Stimulated activated CD8-positive, alpha-beta memory T cell treated with anti-CD3 and anti-CD28 coated beads, Interleukin-4, amount 100 ng/mL, for 4 hours (primary cell): Measurements from ENCODE around the gene NAA38.
"Not testable (repeated sequence)": the region's sequence is repeated elsewhere in the genome, so short reads cannot be mapped to it uniquely, and the experiment has no call there.

ENCODE experiments used
- DNase-seq, 2 donors: peaks; one replicate each; pipeline ENCODE4 v3.0.0-alpha.2; 2020; ENCODE audit warnings: low read depth in 2 of 2, low spot score in 1 of 2

Gene NAA38

GRCh38 chr17:7882068-7882467 is 24.7 kb upstream of the NAA38 start:
- no peak for DNase-seq

- DNase-seq: no peak
Observed at GRCh38 chr17:7881276-7882054, 24.1 kb upstream of the NAA38 start.

- DNase-seq: no peak
Observed at GRCh38 chr17:7880076-7880868, 22.9 kb upstream of the NAA38 start.

- no peak for DNase-seq
Observed at GRCh38 chr17:7878234-7878633, 20.9 kb upstream of the NAA38 start.

- DNase-seq: no peak
Observed at GRCh38 chr17:7875804-7876370, 18.5 kb upstream of the NAA38 start.

- DNase-seq: no peak
Observed at GRCh38 chr17:7873051-7873450, 15.7 kb upstream of the NAA38 start.

GRCh38 chr17:7867881-7868329 is 10.5 kb upstream of the NAA38 start:
- no peak for DNase-seq

GRCh38 chr17:7864995-7865650 is 7.8 kb upstream of the NAA38 start:
- DNase-seq: no peak

- DNase-seq: not testable (repeated sequence)
Observed at GRCh38 chr17:7864384-7864783, 7.0 kb upstream of the NAA38 start.

- no peak for DNase-seq
Observed at GRCh38 chr17:7862692-7863437, 5.5 kb upstream of the NAA38 start.

GRCh38 chr17:7859028-7859427 is 1.7 kb upstream of the NAA38 start:
- no peak for DNase-seq

- DNase-seq: no peak
Observed at GRCh38 chr17:7858522-7858810, 1.1 kb upstream of the NAA38 start.

GRCh38 chr17:7857713-7858521 is 558 bp upstream of the NAA38 start, which contains the start of gene CYB5D1:
TSS of gene CYB5D1 (plus strand) at chr17:7858003. CDS start at chr17:7858135, 132 bp downstream.
- DNase-seq: peak; percentile 80 to 81

- DNase-seq: no peak
Observed at GRCh38 chr17:7856011-7856810, 1.1 kb downstream of the NAA38 start.

- no peak for DNase-seq
Observed at GRCh38 chr17:7855660-7856010, 1.7 kb downstream of the NAA38 start.

GRCh38 chr17:7854851-7855659 is 2.3 kb downstream of the NAA38 start, which contains the start of gene TMEM88:
TSS of gene TMEM88 (plus strand) at chr17:7855066. CDS start at chr17:7855075, 9 bp downstream.
- DNase-seq: no peak

- DNase-seq: no peak
Observed at GRCh38 chr17:7854078-7854777, 3.1 kb downstream of the NAA38 start.

GRCh38 chr17:7853691-7854038 is 3.7 kb downstream of the NAA38 start:
- no peak for DNase-seq
